ENCODE results near the gene FKBP2.
A peak's percentile ranks its signal among the peaks of the same experiment; 100 is the strongest.

The FKBP2 gene

GRCh38 chr11:64246871-64247728 is 6.2 kb downstream of the FKBP2 start, which contains the start of gene PPP1R14B:
Gene PPP1R14B, minus strand, starts transcription at chr11:64246943. Its CDS starts 270 bp downstream, at chr11:64246673.
- peak within 1 kb of the TSS; percentile 91 for H3K9ac ChIP-seq (ENCODE audit: low read length)
- H3K36me3 ChIP-seq (ENCODE audit: insufficient read depth, low read length): peaks cover 21% of the 10 kb centered on the region; the same call in 1 of the 2 replicates
- peaks cover 58% of the 10 kb centered on the region for H3K4me1 ChIP-seq (ENCODE audit: insufficient read depth, low read length, severe bottlenecking)
- H3K4me2 ChIP-seq (ENCODE audit: low read length): peak within 1 kb of the TSS; percentile 95
- peak within 1 kb of the TSS; percentile 85 for H3K27ac ChIP-seq (ENCODE audit: low read depth, low read length, poor library complexity, severe bottlenecking)
- no peaks in the 10 kb centered on the region for H3K27me3 ChIP-seq (ENCODE audit: insufficient read depth, low read length)
- H2AFZ ChIP-seq (ENCODE audit: low read length): peak within 1 kb of the TSS; percentile 49; the same call in 1 of the 2 replicates
- no peaks in the 10 kb centered on the region for H3K9me3 ChIP-seq (ENCODE audit: low read length)
- H3K4me3 ChIP-seq (ENCODE audit: low read depth, low read length, poor library complexity, severe bottlenecking): peak within 1 kb of the TSS; percentile 91
- TF ChIP-seq EZH2 (IDR thresholded peaks at IDR 0.05; ENCODE audit: borderline replicate concordance, low read length): no peak
- TF ChIP-seq CTCF (IDR thresholded peaks at IDR 0.05; ENCODE audit: low read length): no peak
- H4K20me1 ChIP-seq (ENCODE audit: insufficient read depth, low read length): no peaks in the 10 kb centered on the region
- no peaks in the 10 kb centered on the region; the same call in 1 of the 2 replicates for H3K79me2 ChIP-seq (ENCODE audit: insufficient read depth, low read length)
- H3F3A ChIP-seq (ENCODE audit: insufficient read depth, low read length): 0 out of 2 replicates have a peak, but pooled peaks cover 3% of the 10 kb centered on the region
- no peaks in the 10 kb centered on the region for H3K9me2 ChIP-seq (ENCODE audit: low read depth, low read length)

- Histone ChIP-seq H3K79me2 (ENCODE audit: insufficient read depth, low read length) (no peaks in the 10 kb centered on the region; the same call in 1 of the 2 replicates), H3K4me1 (ENCODE audit: insufficient read depth, low read length, severe bottlenecking) (peaks cover 58% of the 10 kb centered on the region), H3F3A (ENCODE audit: insufficient read depth, low read length) (0 out of 2 replicates have a peak, but pooled peaks cover 3% of the 10 kb centered on the region), H3K4me2 (ENCODE audit: low read length) (peak overlapping the region; percentile 95), H2AFZ (ENCODE audit: low read length) (peak overlapping the region; percentile 49; the same call in 1 of the 2 replicates), H3K36me3 (ENCODE audit: insufficient read depth, low read length) (peaks cover 20% of the 10 kb centered on the region; the same call in 1 of the 2 replicates), H3K4me3 (ENCODE audit: low read depth, low read length, poor library complexity, severe bottlenecking) (peak overlapping the region; percentile 70), H3K9me2 (ENCODE audit: low read depth, low read length) (no peaks in the 10 kb centered on the region), H4K20me1 (ENCODE audit: insufficient read depth, low read length) (no peaks in the 10 kb centered on the region), H3K9me3 (ENCODE audit: low read length) (no peaks in the 10 kb centered on the region), H3K27me3 (ENCODE audit: insufficient read depth, low read length) (no peaks in the 10 kb centered on the region), H3K27ac (ENCODE audit: low read depth, low read length, poor library complexity, severe bottlenecking) (peak overlapping the region; percentile 80), H3K9ac (ENCODE audit: low read length) (peak overlapping the region; percentile 78)
- TF ChIP-seq CTCF (IDR thresholded peaks at IDR 0.05; ENCODE audit: low read length) (no peak), EZH2 (IDR thresholded peaks at IDR 0.05; ENCODE audit: borderline replicate concordance, low read length) (no peak)
Measured at GRCh38 chr11:64247729-64248531, 7.0 kb downstream of the FKBP2 start.

- H3K4me3 ChIP-seq (ENCODE audit: low read depth, low read length, poor library complexity, severe bottlenecking): no peak overlapping the region
- H2AFZ ChIP-seq (ENCODE audit: low read length): no peak overlapping the region
- TF ChIP-seq CTCF (IDR thresholded peaks at IDR 0.05; ENCODE audit: low read length) (no peak), EZH2 (IDR thresholded peaks at IDR 0.05; ENCODE audit: borderline replicate concordance, low read length) (no peak)
- no peaks in the 10 kb centered on the region; the same call in 1 of the 2 replicates for H3K79me2 ChIP-seq (ENCODE audit: insufficient read depth, low read length)
- no peaks in the 10 kb centered on the region for H3K9me3 ChIP-seq (ENCODE audit: low read length)
- no peaks in the 10 kb centered on the region for H3K9me2 ChIP-seq (ENCODE audit: low read depth, low read length)
- H3F3A ChIP-seq (ENCODE audit: insufficient read depth, low read length): 0 out of 2 replicates have a peak, but pooled peaks cover 3% of the 10 kb centered on the region
- no peaks in the 10 kb centered on the region for H4K20me1 ChIP-seq (ENCODE audit: insufficient read depth, low read length)
- H3K9ac ChIP-seq (ENCODE audit: low read length): no peak overlapping the region
- no peak overlapping the region for H3K27ac ChIP-seq (ENCODE audit: low read depth, low read length, poor library complexity, severe bottlenecking)
- H3K36me3 ChIP-seq (ENCODE audit: insufficient read depth, low read length): peaks cover 13% of the 10 kb centered on the region; the same call in 1 of the 2 replicates
- no peak overlapping the region for H3K4me2 ChIP-seq (ENCODE audit: low read length)
- no peaks in the 10 kb centered on the region for H3K27me3 ChIP-seq (ENCODE audit: insufficient read depth, low read length)
- H3K4me1 ChIP-seq (ENCODE audit: insufficient read depth, low read length, severe bottlenecking): peaks cover 56% of the 10 kb centered on the region
Measured at GRCh38 chr11:64248578-64248977, 7.7 kb downstream of the FKBP2 start.

All from OCI-LY1 (cell line).